ENCODE results near the gene CHDH.

The CHDH gene

DNA sequence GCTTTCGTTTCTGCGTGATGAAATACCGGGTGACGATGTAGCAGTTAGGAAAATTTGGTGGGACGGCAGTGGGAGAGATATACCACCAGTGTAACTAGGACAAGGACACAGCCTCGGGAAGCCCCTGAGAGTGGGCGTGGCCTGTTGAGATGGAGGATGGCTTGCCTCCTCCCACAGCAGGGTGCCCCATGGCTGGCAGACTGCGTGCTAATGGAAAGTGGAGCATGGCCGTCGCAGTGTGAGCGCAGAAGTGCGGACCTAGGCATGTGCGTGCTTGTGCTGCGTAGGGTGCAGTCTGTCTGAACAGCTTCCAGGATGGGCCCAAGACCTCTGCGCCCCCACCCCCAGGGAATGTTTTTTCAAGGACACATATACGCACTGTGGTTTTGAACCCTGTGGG, 56.8 kb downstream of the CHDH start:
- DNase-seq (ENCODE audit: low read depth): no peak

DNA sequence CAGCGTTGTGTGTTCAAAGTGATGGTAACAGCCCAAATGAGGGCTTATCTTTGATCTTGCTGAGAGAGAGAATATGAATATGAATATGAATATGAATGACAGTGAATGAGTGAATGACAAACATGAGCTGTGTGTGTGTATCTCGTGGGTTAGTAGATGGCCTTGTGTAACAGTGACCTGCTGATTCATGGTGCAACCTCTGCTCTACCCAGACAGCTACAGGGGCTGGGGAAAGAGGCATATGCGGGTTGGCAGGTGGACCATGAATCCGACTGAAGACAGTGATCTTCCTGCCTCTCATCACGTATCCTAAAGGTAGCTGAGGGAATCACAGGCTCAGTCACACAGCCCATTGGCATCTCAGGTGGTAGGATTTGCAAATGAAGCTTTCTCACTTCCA, 58.2 kb downstream of the CHDH start:
- DNase-seq (ENCODE audit: low read depth): no peak

DNA sequence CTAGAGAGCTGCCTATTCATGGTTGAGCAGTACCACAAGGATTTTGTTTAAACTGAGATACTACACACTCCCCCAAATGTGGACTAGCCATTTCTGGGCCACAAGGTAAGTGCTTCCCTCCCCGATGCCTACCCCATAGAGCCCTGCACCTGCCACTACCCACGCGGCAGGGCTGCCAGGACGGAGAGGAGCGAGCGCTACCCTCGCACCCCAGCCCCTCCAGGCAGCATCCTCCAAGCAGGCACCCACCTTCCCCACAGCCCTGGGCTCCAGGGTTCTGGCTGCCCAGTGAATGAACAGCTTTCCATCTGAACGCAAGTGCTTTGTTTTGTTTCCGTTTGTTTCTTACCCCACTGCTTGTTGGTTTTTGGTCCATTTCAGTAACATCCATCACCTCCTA, 59.2 kb downstream of the CHDH start:
- DNase-seq (ENCODE audit: low read depth): no peak

DNA sequence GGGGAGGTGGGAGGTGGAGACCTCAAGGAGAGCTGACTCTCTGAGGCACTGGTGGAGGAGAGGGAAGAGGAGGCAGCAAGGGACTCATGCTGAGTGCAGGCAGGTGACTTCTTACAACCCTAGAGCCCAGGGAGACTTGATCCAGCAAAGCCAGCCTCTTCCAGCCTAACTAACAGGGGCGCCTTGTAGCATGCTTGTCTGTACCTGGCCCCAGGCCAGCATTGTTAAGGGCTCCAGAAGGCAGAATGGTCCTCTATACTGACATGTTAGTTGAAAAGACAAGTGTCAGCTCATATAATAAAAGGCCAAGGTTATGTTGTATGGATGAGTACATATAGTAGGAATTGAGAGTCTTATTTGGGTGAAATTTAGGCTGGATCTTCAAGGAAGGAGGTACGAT, 65.4 kb downstream of the CHDH start:
- DNase-seq (ENCODE audit: low read depth): no peak

DNA sequence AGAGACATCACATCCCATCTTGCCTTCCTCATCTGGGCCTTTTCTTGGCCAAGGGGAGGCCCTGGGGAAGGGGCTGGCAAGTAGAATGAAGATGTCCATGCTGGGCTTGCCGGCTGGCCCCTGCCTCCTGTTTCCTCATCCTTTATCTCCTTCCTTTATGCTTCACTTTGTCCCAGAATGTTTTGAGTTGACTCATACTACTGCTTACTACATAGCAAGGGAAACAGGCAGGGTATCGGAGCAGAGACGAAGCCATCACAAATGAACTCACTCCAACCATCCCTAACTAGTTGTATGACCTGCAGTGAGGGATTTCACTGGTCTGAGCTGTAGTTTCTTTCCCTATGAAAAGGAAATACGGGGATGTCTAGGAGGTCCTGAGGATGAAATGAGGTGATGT, 66.0 kb downstream of the CHDH start:
- no peak for DNase-seq (ENCODE audit: low read depth)

DNA sequence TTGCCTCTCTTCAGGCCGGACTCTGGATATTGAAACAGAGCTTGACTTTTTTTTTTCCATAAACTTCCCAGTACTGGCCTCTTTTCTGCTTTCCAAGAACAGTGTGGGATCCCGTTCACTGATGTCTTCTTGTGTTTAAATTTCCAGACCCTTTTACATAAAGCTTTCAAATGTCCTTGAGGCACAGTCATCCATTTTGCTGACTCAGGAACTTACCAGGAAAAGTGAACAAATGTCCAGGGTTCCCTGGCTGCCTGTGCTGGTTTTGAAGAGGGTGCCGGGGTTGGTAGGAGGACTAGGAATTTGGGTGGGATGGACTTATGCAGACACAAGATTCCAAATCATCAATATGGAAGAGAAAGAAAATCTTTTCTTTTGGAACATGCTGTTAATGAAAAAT, 68.1 kb downstream of the CHDH start:
- DNase-seq (ENCODE audit: low read depth): no peak

DNA sequence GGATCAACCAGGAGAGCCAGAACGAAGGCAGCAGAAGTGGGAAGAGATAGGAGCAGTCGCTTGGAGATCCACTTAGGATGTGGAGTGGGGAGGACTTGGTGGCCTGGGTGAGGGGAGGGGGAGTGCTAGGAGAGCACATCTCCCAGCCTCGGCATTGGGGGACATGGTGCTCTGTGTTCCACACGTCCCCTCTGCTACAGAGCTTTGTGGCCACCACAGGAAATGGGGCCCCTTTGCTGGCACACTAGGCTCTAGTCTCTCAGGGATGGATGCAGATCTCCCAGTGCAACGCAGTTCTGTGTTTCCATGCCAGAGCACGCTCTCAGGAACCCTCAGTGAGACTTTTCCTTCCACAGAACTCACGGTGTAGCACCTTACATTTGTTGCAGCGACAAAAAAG, 68.8 kb downstream of the CHDH start:
- DNase-seq (ENCODE audit: low read depth): no peak

DNA sequence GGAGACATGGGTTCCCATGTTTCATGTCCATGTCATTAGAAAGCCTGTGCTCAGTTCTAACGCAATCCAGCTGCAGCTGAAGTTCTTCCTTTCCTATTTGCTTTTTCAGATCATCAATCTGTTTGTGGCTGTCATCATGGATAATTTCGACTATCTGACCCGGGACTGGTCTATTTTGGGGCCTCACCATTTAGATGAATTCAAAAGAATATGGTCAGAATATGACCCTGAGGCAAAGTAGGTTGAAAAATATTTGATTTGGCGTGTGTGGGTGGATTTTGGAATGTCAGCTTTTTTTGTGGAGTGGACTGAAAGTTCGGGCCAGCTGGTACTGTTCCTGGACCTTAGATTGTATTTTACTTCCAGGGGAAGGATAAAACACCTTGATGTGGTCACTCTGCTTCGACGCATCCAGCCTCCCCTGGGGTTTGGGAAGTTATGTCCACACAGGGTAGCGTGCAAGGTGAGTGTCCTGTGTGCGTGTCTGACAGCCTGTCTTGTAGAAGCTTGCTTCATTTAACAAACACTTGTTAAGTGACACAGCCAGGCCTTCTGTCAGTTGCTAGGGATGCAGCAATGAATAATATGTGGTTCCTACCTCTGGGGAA, 69.6 kb downstream of the CHDH start:
- DNase-seq (ENCODE audit: low read depth): no peak

DNA sequence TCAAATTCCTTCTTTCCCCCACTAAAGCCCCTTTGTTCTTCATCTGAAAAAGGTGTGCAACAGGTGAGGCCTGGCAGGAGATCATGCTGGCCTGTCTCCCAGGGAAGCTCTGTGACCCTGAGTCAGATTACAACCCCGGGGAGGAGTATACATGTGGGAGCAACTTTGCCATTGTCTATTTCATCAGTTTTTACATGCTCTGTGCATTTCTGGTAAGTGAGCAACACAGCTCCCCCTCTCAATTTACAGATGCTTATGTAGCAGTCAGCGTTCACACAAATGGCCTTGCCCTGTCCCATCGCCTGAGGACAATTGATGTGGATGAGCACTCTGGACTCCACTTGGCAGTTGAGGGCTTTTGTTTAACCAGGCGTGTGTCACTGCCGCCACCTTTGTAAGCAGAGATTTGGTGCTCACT, 70.4 kb downstream of the CHDH start:
- DNase-seq (ENCODE audit: low read depth): no peak

DNA sequence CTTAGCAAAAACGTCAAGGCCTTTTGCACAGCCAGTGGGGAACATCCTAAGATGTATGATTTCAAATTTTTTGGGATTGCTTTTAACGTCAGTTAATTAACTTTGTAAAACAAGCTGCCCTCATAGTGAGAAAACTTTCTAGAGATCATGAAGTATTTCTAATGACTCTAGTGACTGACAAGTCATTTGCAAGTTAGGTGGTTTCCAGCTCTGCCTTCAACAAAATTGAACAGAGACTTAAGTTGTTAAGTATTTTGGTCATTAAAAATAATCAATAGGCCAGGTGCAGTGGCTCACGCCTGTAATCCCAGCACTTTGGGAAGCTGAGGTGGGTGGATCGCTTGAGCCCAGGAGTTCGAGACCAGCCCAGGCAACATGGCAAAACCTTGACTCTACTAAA, 71.2 kb downstream of the CHDH start:
- DNase-seq (ENCODE audit: low read depth): no peak

DNA sequence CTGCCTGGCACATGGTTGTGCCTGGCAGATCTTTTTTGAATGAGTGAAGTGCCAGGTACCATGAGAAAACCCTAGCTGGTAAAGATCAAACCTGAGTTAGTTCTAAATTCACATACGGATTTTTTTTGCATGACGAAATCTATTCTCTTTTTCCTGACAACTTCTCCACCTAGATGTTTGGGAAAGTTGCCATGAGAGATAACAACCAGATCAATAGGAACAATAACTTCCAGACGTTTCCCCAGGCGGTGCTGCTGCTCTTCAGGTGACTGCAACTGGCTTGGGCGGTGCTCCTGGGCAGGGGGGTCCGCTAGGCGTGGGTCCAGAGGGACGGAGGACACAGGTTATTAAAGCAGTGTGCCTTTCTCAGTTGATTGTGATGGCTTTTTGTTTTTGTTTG, 71.8 kb downstream of the CHDH start:
- DNase-seq (ENCODE audit: low read depth): no peak

DNA sequence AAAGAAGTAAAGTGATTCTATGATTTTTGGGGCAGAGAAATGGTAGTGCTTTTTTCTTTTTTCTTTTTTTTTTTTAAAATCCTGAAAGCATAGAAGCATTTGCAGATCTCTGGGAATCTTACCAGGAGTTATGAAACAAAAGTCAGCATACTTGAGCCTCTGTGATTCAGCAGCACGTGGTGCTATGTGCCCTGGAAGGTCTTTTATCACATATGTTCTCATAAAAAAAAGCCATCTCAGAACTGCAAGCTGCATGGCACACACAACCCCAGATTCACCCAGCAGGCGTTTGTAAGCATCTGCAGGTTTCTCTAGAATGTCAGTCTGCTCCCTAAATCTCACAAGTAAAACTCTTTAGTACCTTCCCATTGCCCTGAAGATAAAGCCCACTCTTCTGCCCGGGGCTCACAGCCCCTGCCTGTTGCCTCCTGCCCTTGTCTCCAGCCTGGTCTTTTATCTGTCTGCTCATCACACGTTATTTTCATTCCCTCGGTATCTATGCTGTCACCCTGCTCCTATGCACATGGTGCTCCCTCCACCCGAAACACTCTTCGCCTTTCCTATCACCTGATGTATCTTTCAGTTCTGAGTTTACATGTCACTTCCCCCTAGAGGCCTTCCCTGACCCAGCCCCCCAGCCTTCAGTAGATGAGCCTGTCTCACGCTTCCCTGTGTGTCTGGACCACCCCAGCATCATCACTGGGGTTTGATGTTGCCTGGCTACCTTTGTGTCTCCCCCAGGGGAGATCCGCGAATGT, 72.4 kb downstream of the CHDH start:
- DNase-seq (ENCODE audit: low read depth): no peak

DNA sequence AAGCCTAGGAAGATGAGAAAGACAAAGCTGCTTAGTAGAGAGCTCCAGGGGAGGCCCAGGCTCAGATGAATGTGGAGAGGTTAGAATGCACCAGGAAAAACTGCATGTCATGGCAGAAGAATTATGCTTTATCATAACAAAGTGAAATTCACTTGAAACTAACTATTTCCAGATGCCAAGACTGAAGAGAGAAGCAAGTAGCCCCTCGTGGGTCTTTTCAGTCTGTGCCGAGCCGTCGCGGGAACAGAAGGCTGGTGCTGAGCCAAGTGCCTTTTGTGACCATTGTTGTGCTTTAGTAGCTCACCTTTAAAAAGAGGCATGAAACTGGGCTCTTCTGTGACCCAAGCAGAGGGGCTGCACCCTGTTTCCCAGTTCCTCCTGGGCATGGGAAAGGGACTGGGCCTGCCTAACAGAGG, 73.2 kb downstream of the CHDH start:
- DNase-seq (ENCODE audit: low read depth): no peak

DNA sequence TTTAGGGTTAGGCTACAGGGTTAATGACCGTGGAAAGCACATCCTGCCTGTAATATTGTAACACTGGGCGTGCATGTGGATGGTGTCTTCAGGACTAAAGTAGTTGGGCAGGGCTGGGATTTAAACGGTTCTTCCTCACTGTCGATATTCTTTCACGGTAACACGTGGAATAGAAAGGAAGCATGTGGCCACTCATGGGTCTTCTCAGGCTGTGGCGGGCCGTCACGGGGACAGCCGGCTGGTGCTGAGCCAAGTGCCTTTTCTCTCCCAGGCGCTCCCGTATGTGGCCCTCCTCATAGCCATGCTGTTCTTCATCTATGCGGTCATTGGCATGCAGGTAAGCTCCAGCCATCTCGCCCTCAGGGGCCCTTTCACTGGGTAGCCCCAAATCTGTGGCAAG, 73.7 kb downstream of the CHDH start:
- no peak for DNase-seq (ENCODE audit: low read depth)

DNA sequence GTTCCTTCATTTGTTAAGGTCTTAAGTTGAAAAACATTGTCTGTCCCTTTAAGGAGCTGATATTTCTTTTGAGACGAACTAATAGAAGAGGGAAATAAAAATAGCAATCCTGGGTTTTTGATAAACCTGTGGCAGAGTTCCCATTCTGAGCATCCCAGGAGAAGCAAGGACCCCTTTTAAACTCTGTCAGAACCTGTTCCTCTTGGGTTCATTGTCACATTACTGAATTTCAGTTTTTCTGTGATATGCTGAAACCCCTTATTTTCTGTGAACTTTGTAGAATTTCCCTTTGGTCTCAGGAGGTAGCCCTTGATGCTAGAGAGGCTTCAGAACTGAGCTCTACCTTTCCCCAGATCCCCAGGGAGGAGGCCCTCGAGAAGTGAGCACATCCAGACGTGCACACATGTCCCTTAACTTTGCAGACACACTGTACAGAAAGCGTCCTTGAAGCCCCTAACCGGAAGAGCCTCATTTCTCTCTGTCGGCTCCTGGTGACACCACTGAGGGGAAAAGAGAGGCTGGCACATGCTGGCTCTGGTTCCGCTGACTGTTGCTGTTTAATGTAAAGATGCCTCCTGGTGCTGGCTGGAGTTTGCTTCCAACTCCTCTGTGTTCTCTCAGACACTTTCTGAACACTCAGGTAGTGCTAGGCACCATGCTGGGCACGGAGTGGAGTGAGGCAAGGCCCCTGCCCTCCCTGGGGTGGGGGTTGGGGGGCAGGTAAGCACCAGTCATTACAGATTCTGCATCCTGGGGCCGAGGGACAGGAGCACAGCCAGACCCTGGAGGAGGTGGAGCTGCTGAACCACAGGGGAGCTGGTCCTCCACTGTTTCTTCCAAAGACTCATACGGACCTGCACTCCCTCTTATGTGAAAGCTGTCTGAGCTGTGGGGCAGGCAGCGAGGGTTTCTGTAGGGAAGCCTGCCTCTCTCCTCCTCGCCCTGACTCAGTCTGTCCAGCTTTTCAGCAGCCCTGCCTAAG, 77.5 kb downstream of the CHDH start:
- DNase-seq (ENCODE audit: low read depth): no peak

DNA sequence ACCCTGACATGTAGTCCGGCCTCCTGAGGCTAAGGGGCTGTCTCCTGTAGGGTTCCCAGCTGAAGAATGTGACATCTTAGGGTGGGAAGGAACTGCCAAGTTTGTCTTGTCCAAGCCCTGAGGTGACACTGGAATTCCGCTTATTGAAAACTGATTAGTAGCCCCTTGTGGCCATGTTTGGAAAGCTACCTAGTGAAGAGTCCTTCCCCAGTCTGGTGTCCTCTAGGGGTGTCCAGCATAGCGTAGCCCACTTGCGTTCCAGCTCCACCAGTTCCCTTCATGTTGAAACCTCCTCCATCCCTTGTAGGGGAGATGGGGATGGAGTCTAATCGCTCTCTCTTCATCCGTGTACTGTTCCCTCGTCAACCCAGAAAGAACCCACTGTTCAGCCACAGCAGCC, 79.5 kb downstream of the CHDH start:
- DNase-seq (ENCODE audit: low read depth): no peak

DNA sequence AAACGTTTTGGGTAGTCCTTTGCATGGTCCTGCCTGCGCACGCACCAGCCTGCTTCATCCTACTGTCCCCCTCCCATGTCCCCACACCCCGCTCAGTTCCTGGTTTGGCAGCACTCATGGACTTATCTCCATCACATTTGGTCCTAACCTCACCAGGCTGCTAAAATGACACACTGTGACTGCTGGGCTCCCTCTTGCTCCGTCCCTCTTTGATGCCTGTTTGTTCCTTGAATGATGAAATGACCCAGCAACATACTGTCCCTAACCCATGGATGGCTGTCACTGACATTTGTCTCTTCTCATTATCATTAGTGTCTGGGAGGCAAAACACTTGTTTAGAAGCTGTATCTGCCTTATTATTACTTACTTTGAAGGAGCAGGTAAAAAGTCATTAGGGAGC, 80.5 kb downstream of the CHDH start:
- no peak for DNase-seq (ENCODE audit: low read depth)

DNA sequence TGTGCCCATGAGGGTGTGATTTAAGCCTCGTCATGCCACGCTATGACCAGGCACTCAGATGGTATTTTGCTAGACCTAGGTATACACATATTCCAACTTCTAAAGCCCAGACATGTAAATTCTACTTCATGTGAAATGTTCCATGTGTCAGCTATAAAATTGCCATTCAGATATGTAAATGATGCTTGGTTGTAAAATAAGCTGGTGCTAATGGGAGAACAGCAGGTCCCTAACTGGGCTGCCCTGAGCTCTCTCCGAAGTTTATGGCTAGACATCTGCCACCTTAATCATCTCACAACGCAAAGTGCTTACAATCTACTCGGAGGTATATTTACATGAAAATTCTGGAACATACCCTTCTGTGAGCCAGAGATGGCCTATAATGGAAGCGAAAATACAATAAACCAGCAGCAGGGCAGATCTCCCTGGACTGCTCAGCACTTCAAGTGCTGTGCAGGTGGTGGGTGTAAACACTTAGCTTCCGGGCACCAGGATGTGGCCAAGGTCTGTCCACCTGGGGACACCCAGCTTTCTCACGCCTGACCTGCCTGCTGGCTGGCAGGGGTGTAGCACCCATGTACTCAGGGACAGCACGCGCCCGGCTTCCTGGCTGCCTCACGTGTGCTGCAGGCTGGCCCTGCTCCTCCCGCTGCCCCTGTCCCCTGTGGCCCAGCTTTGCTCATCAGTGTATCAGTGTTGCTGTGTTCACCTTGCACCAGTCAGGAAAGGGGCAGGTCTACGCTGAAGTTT, 82.0 kb downstream of the CHDH start:
- DNase-seq (ENCODE audit: low read depth): no peak

DNA sequence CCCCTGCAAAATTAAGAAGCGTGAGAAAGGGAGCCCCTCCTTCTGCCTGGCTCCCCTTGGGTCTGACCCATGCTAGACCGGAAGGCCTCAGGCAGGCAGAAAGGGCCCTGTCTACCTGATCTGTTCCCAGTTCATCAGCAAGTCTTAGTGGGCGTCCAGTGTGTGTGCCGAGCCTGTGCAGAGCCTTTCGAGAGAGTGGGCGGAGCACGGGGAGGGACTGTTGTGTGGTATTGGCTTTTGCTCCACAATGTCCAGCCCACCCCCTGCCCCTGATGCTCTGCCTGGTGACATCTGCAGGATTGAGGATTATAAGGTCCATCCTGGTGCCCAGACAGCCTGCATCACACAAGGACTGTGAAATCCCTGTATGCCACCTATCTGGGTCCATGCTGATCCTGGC, 82.9 kb downstream of the CHDH start:
- no peak for DNase-seq (ENCODE audit: low read depth)
